HG03432 (cell line): ENCODE results near the gene PRPF4.

Experiments used
- ATAC-seq: cut with Tn5 transposase; IDR thresholded peaks from one replicate; pipeline ENCODE4 v1.9.1; 2021; ENCODE audit warnings: mild to moderate bottlenecking, moderate library complexity; ENCODE audit not compliant: unreplicated experiment

Gene PRPF4

GRCh38 chr9:113310538-113310937 is 35.1 kb downstream of the PRPF4 start:
- ATAC-seq, result no peak

GRCh38 chr9:113311961-113312360 is 36.5 kb downstream of the PRPF4 start:
- ATAC-seq, result no peak

- no peak for ATAC-seq
Measured at GRCh38 chr9:113313261-113313660, 37.8 kb downstream of the PRPF4 start.

- ATAC-seq, result no peak
Measured at GRCh38 chr9:113315231-113315630, 39.8 kb downstream of the PRPF4 start.

- ATAC-seq, result no peak
Measured at GRCh38 chr9:113316030-113316429, 40.6 kb downstream of the PRPF4 start.

GRCh38 chr9:113317777-113318176 is 42.3 kb downstream of the PRPF4 start:
- no peak for ATAC-seq

GRCh38 chr9:113319054-113319453 is 43.6 kb downstream of the PRPF4 start:
- ATAC-seq, result no peak

GRCh38 chr9:113320051-113320450 is 44.6 kb downstream of the PRPF4 start:
- no peak for ATAC-seq

GRCh38 chr9:113322671-113323070 is 47.2 kb downstream of the PRPF4 start:
- ATAC-seq, result no peak

- ATAC-seq, result no peak
Measured at GRCh38 chr9:113326230-113326629, 50.8 kb downstream of the PRPF4 start.

- ATAC-seq, result no peak
Measured at GRCh38 chr9:113328045-113328782, 52.8 kb downstream of the PRPF4 start.

GRCh38 chr9:113331780-113332179 is 56.3 kb downstream of the PRPF4 start:
- no peak for ATAC-seq

- ATAC-seq, result no peak
Measured at GRCh38 chr9:113337714-113338113, 62.3 kb downstream of the PRPF4 start.

- peak; percentile 99 for ATAC-seq
Measured at GRCh38 chr9:113340011-113340699, 64.7 kb downstream of the PRPF4 start, which contains the start of gene WDR31. TSS of gene WDR31 (minus strand) at chr9:113340275. CDS start at chr9:113332022, 8,253 bp downstream.

- ATAC-seq, result no peak
Measured at GRCh38 chr9:113341712-113342410, 66.4 kb downstream of the PRPF4 start.
